ENCODE measurements around the gene TNRC18.
"Not testable (repeated sequence)": the region's sequence is repeated elsewhere in the genome, so short reads cannot be mapped to it uniquely, and the experiment has no call there.

TNRC18 gene

DNA sequence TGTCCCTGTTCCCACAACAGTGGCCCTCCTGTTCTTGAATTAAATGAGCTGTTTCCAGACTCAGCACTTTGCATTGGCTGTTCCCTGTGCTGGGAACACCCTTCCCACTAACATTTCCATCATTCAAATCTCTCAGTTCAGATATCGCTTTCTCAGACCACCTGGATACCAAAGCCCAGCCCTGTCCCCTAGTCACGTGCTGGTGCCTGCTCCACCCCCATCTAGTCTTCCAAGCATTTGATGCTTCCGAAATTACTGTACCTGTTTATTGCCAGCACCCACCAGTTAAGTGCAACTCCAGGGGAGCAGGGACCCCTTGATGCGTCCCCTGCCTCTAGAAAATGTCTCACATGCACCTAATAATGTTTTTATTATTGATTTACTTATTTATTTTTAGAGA, 143.9 kb downstream of the TNRC18 start:
- FAIRE-seq, result no peak
- no peak for DNase-seq (ENCODE audit: insufficient read length, low spot score)

DNA sequence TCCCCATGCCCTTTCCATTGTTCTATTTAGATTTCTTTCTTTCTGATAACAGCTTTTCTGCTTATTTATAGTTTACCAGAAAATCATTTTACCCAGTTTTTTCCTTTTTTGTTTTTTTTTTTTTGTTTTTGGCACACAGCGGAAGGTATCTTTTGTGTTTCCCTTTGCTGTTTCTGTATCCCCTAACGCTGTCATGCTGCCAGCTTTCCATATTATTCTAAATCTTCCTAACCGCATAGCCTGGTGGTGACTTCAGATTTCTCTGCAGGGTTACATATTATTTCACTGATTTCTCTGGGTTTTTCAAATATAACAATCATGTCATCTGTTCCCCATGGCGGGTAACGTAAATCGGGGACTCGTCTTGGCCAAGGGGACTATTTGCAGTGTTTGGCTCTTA, 144.9 kb downstream of the TNRC18 start:
- DNase-seq (ENCODE audit: insufficient read length, low spot score), result no peak
- FAIRE-seq, result no peak

More for the DNA sequence above, 143.9 kb downstream of the TNRC18 start:
- no peak for TF ChIP-seq TAF1 (IDR thresholded peaks at IDR 0.05; ENCODE audit: low read depth, low read length)
- no peak for TF ChIP-seq POU2F2 (IDR thresholded peaks at IDR 0.05; ENCODE audit: low read depth, low read length)
- TF ChIP-seq PAX5 (IDR thresholded peaks at IDR 0.05; ENCODE audit: insufficient read depth, low read length, severe bottlenecking), result no peak
- TF ChIP-seq POLR2A (IDR thresholded peaks at IDR 0.05; ENCODE audit: low read depth, low read length), result no peak
- no peak for TF ChIP-seq SPI1 (IDR thresholded peaks at IDR 0.05; ENCODE audit: low read depth, low read length)
- TF ChIP-seq POLR2AphosphoS5 (IDR thresholded peaks at IDR 0.05; ENCODE audit: low read depth, low read length), result no peak

DNA sequence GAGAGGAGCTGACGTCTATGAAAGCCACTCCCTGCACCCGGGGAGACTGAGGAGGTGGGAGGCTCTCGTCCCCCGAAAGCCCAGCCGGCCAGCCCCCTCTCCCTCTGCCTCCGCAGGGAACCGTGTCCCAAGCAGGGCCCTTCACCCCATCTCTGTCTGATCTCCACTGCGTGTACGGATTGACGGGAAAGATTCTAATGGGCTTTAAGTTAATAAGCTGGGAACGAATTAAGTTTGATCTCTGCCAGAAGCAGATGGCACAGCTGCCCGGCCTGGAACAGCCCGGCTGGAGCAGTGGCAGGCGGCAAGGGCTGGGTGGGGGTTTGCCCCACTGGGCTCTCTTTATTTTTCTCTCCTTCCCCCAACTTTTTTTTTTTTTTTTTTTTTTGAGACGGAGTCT, 147.0 kb downstream of the TNRC18 start:
- TF ChIP-seq SPI1 (IDR thresholded peaks at IDR 0.05; ENCODE audit: low read depth, low read length) (no peak), POLR2AphosphoS5 (IDR thresholded peaks at IDR 0.05; ENCODE audit: low read depth, low read length) (no peak), TAF1 (IDR thresholded peaks at IDR 0.05; ENCODE audit: low read depth, low read length) (no peak), PAX5 (IDR thresholded peaks at IDR 0.05; ENCODE audit: insufficient read depth, low read length, severe bottlenecking) (no peak)
- no peak for DNase-seq (ENCODE audit: insufficient read length, low spot score)
- no peak for FAIRE-seq

More for the DNA sequence above, 144.9 kb downstream of the TNRC18 start:
- TF ChIP-seq SPI1 (IDR thresholded peaks at IDR 0.05; ENCODE audit: low read depth, low read length), result no peak
- TF ChIP-seq TAF1 (IDR thresholded peaks at IDR 0.05; ENCODE audit: low read depth, low read length), result no peak
- no peak for TF ChIP-seq POLR2AphosphoS5 (IDR thresholded peaks at IDR 0.05; ENCODE audit: low read depth, low read length)
- no peak for TF ChIP-seq PAX5 (IDR thresholded peaks at IDR 0.05; ENCODE audit: insufficient read depth, low read length, severe bottlenecking)
- no peak for TF ChIP-seq POLR2A (IDR thresholded peaks at IDR 0.05; ENCODE audit: low read depth, low read length)
- TF ChIP-seq POU2F2 (IDR thresholded peaks at IDR 0.05; ENCODE audit: low read depth, low read length), result no peak

DNA sequence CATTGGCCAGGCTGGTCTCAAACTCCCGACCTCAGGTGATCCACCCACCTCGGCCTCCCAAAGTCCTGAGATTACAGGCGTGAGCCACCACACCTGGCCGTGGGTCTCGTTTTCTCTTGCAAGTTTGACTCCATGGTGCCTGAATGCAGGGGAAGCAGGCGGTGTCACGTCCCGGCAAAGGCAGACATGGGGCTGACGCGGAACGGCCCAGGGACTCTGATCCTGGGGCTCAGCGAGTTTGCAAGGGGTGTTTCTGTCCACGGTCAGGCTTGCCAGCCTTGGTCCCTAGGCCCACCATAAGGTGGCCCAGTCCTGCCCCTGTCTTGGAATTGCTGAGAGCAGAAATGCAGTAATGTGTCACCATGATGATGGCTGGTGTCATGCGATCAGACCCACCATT, 147.5 kb downstream of the TNRC18 start:
- FAIRE-seq; DNase-seq (ENCODE audit: insufficient read length, low spot score): not testable (repeated sequence)

DNA sequence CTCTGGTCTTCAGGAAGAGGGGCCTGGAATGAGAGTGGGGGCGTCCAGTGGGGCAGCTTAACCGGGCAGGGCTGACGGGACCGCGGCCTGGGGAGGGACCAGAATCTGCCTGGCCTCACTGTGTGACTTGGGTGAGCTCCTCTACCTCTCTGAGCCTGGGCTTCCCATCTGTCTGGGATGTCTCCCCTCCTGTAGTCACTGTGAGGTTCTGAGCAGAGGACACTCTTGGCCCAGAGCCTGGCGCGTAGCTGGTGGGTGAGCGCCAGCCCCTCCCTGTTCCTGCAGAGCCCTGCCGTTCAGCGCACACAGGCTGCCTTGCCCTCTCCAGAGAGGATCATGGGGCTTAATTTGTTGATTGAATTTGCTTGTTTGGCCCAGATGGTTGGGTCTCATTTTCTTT, 148.1 kb downstream of the TNRC18 start:
- not testable (repeated sequence) for DNase-seq (ENCODE audit: insufficient read length, low spot score); FAIRE-seq

DNA sequence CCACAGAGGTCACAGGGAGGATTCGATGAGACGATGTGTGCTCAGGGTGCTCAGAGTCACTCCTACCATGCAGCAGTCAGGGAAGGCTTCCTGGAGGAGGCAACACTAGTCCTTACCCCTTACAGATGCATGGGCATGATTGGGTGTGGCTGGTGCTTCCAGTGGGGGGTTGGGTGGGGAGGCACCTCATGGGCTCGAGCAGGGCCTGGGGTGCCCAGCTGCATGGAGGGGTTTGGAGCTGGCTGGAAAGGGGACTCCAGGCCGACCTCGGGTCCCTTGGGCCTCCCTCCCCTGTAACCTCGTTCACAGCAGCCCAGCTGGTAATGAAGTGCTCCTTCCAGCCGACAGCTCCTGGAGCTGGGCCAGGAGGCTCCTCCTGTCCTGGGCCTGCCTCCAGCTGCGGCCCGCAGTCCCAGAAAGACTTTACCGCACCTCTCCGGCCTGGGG, 148.6 kb downstream of the TNRC18 start:
- not testable (repeated sequence) for FAIRE-seq; DNase-seq (ENCODE audit: insufficient read length, low spot score)

DNA sequence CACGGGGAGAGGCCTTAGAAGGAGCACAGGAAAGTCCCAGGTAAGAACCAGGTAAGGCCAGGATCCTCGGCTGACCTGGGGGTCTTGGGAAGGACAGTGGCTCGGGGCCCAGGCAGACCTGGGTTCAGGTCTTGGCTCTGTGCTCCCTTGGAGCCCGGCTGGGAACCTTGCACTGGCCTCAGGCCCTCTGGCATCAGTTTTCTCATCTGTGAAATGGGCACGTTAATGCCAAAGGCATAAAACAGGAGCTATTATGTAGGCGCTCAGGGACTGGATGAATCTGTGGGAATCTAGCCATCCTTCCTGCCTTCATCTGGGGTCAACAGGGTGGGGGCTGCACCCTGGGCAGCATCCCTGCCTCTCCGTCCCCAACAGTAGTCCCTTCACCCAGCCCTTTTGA, 149.2 kb downstream of the TNRC18 start:
- FAIRE-seq (no peak), DNase-seq (ENCODE audit: insufficient read length, low spot score) (no peak)
- TF ChIP-seq POU2F2 (IDR thresholded peaks at IDR 0.05; ENCODE audit: low read depth, low read length) (no peak), SPI1 (IDR thresholded peaks at IDR 0.05; ENCODE audit: low read depth, low read length) (no peak), POLR2AphosphoS5 (IDR thresholded peaks at IDR 0.05; ENCODE audit: low read depth, low read length) (no peak), POLR2A (IDR thresholded peaks at IDR 0.05; ENCODE audit: low read depth, low read length) (no peak), PAX5 (IDR thresholded peaks at IDR 0.05; ENCODE audit: insufficient read depth, low read length, severe bottlenecking) (no peak), TAF1 (IDR thresholded peaks at IDR 0.05; ENCODE audit: low read depth, low read length) (no peak)

DNA sequence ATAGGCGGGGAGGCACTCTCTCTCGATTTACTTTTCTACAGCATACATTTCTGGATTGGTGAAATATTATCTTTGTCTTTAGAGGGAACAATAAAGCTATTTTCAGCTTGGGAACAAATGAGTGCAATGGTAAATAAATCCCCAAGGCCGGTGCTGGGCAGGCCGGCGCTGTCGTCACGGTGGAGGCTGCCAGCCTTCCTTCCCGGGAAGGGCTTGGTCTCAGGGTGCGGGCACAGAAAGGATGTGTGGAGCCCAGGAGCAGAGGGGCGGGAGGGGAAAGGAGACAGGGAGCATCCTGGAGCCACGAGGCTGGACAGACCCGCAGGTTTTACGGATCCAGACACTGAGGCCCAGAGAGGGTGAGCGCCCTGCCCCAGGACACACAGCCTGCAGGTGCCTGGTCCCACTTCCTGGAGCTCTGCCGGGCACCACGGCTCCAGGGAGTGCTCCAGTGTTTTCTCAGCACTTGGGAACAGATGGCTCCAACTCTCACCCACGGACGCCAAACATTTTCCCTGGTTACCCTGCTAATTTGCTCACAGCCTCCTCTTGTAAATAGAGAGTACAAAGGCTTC, 149.7 kb downstream of the TNRC18 start:
- not testable (repeated sequence) for DNase-seq (ENCODE audit: insufficient read length, low spot score); FAIRE-seq

DNA sequence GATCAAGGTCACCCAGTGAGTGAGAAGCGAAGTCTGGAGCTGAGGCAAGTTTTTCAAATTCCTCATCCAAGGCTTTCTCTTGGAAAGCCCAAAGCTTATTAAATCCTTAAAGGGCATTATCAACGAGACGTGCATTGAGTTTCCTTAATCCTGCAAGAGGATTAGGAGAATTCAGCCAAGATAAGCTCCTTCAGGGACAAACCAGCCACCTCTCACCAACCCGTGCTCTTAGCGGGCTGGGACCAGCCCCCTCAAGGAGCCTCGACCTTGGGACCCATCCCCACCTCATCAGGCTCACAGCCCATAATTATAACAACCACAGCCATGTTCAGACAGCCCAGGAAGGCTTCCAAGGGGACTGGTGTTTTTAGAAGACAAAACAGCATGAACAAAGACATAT, 152.8 kb downstream of the TNRC18 start:
- DNase-seq (ENCODE audit: insufficient read length, low spot score) (no peak), FAIRE-seq (no peak)
- TF ChIP-seq SPI1 (IDR thresholded peaks at IDR 0.05; ENCODE audit: low read depth, low read length), result no peak
- no peak for TF ChIP-seq PAX5 (IDR thresholded peaks at IDR 0.05; ENCODE audit: insufficient read depth, low read length, severe bottlenecking)
- TF ChIP-seq TAF1 (IDR thresholded peaks at IDR 0.05; ENCODE audit: low read depth, low read length), result no peak
- no peak for TF ChIP-seq POLR2A (IDR thresholded peaks at IDR 0.05; ENCODE audit: low read depth, low read length)
- TF ChIP-seq POU2F2 (IDR thresholded peaks at IDR 0.05; ENCODE audit: low read depth, low read length), result no peak
- no peak for TF ChIP-seq POLR2AphosphoS5 (IDR thresholded peaks at IDR 0.05; ENCODE audit: low read depth, low read length)

DNA sequence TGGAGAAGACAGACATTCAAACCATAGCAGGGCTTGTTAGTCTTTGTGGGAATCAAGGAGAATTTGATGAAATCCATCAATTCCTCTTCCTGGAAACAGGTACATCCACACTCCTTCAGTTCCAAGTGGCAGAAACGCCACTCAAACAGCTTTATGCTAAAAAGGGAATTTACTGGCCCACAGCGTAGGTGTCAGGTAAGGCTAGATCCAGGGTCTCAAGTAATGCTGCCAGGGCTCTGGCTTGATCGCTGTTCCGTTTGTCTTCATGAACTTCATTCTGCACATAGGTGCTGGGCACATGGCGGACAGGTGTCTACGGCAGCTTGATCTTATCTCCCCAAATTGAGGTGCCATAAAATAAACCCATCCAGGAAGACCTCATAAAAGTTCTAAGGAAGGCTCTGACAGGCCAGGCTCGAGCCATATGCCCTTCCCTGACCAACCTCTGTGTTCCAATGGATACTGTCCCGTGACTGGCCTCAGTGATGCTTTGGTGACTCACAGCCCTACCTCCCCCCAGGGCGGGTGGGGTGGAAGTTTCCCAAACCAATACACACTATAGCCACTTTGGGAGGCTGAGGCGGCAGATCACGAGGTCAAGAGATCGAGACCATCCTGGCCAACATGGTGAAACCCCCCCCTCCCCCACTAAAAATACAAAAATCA, 153.5 kb downstream of the TNRC18 start:
- FAIRE-seq; DNase-seq (ENCODE audit: insufficient read length, low spot score): not testable (repeated sequence)

DNA sequence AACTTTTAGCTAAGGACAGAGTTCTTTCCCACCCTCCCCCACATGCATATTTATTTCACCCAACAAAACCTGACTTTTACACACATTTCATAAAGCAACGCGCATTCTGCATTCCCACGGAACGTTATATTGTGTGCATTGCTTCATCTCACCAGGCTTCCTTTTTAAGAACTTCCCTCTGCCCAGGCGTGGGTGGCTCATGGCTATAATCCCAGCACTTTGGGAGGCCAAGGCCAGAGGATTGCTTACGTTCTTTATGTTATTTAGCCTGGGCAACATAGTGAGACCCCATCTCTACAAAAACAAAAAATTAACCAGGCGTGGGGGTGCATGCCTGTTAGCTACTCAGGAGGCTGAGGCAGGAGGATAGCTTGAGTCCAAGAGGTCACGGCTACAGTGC, 155.8 kb downstream of the TNRC18 start:
- not testable (repeated sequence) for FAIRE-seq

More for the DNA sequence above, 155.8 kb downstream of the TNRC18 start:
- DNase-seq (ENCODE audit: insufficient read length, low spot score), result not testable (repeated sequence)
